ENCODE results near the gene EVPLL.
"Not testable (repeated sequence)": the region's sequence is repeated elsewhere in the genome, so short reads cannot be mapped to it uniquely, and the experiment has no call there.

The EVPLL gene

DNA sequence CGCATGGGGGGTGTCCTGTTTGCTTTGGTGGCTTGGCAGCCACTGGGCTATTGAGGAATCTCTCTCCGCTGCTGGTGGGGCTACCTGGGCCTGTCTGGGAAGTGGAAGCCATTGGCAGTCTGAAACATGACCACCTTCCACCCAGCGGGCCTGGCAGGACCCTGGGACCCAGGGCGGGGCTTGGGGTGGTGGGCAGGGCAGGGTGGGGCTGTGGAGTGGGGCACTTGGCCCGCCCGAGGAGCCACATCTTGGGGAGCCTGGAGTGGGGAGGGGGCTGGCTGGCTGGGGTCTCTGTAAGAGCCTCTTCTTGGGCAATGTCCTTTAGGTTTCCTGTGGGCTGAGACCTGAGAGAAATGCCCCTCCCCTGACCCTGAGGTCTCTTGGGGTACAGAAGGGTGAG, 48.0 kb downstream of the EVPLL start:
- not testable (repeated sequence) for DNase-seq (ENCODE audit: low read depth)

DNA sequence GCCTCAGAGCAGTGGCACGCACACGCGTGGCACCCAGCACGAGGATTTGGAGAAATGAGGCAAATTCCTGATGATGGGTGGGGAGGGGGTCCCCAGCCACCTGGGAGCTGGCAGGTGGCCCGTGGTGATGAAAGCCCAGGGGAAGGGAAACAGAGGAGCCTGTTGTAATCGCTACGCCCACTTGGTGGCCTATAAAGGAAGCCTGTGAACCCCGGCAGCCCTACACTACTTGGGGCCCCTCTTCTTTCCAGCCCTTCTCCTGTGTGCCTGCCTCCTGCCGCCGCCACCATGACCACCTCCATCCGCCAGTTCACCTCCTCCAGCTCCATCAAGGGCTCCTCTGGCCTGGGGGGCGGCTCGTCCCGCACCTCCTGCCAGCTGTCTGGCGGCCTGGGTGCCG, 49.1 kb downstream of the EVPLL start:
- not testable (repeated sequence) for DNase-seq (ENCODE audit: low read depth)

DNA sequence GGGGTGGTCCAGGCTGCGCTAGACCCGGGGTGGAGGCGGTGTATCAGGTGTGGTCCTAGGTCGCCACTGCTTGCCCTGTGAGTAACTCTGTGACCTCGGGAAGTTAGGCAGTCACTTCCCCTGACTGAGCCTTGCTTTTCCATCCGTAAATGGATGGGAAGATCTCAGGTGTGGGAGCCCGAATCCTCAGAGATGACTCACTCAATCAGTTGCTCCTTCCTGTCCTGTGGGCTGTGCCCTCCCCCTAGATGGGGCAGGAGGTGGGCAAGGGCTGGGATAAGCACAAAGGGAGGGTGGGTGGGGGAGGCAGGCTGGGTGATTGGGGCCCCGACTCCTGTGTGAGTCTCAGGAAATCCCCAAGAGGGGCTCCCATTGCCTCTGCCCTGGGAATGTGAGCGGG, 54.6 kb downstream of the EVPLL start:
- DNase-seq (ENCODE audit: low read depth) = not testable (repeated sequence)
